Neural cell (in vitro differentiated cells): ENCODE data around the gene SV2B. TPM values are rescaled to one million over a fixed set of nuclear protein-coding genes. Genes with fewer than 3 reads are reported as not detected.

Source experiments
- H2AFZ ChIP-seq: fragments of 200-600, 300-800 bp; sonication (generic), shearing (Covaris generic); 2 replicates; pipeline ENCODE4 v1.6.0; 2014; ENCODE audit warnings: low read depth, mild to moderate bottlenecking, antibody characterized with exemption, low read length, moderate library complexity
- H3F3A ChIP-seq: fragments of 200-600 bp; shearing (Covaris generic); 2 replicates; pipeline ENCODE4 v1.6.1; 2016; ENCODE audit warnings: mild to moderate bottlenecking, moderate library complexity, mixed read lengths, antibody characterized with exemption, low read length; ENCODE audit not compliant: insufficient read depth, poor library complexity, severe bottlenecking
- H3K27ac ChIP-seq: fragments of 200-600, 300-800 bp; sonication (generic), shearing (Covaris generic); 2 replicates; pipeline ENCODE4 v1.5.1; 2014; ENCODE audit warnings: mild to moderate bottlenecking, low read length, moderate library complexity
- H3K27me3 ChIP-seq: fragments of 300-800, 200-600 bp; sonication (generic), shearing (Covaris generic); 2 replicates; pipeline ENCODE4 v1.6.0; 2014; ENCODE audit warnings: mild to moderate bottlenecking, low read depth, low read length, moderate library complexity; ENCODE audit not compliant: insufficient read depth
- H3K36me3 ChIP-seq: fragments of 300-800, 200-600 bp; sonication (generic), shearing (Covaris generic); 2 replicates; pipeline ENCODE4 v1.5.1; 2014; ENCODE audit warnings: mild to moderate bottlenecking, antibody characterized with exemption, low read length, moderate library complexity; ENCODE audit not compliant: insufficient read depth
- H3K4me2 ChIP-seq: fragments of 300-800, 200-600 bp; sonication (generic), shearing (Covaris generic); 2 replicates; pipeline ENCODE4 v1.6.0; 2014; ENCODE audit warnings: mild to moderate bottlenecking, low read length
- H3K4me3 ChIP-seq: fragments of 300-800, 200-600 bp; sonication (generic), shearing (Covaris generic); 2 replicates; pipeline ENCODE4 v1.5.1; 2014; ENCODE audit warnings: mild to moderate bottlenecking, low read length, moderate library complexity
- H3K79me2 ChIP-seq: fragments of 200-600 bp; shearing (Covaris generic); replicated peaks from 2 replicates; pipeline ENCODE4 v1.6.0; 2014; ENCODE audit warnings: mild to moderate bottlenecking, low read length, moderate library complexity; ENCODE audit not compliant: insufficient read depth
- H3K9ac ChIP-seq: fragments of 300-800, 200-600 bp; sonication (generic), shearing (Covaris generic); 2 replicates; pipeline ENCODE4 v1.6.1; 2016; ENCODE audit warnings: mild to moderate bottlenecking, low read length, mixed read lengths
- H3K9me2 ChIP-seq: fragments of 200-600 bp; shearing (Covaris generic); 2 replicates; pipeline ENCODE4 v1.6.1; 2016; ENCODE audit warnings: mild to moderate bottlenecking, low read length, mixed read lengths; ENCODE audit not compliant: insufficient read depth
- H3K9me3 ChIP-seq: fragments of 200-600, 300-800 bp; sonication (generic), shearing (Covaris generic); 2 replicates; pipeline ENCODE4 v1.6.1; 2016; ENCODE audit warnings: mild to moderate bottlenecking, mixed run types, low read length, moderate library complexity, mixed read lengths
- H4K20me1 ChIP-seq: fragments of 200-600 bp; shearing (Covaris generic); 2 replicates; pipeline ENCODE4 v1.6.1; 2016; ENCODE audit warnings: mild to moderate bottlenecking, mixed run types; ENCODE audit not compliant: insufficient read depth
- EP300 ChIP-seq: fragments of 450-650 bp; conservative IDR thresholded peaks from 2 replicates; pipeline ENCODE4 v1.6.1; 2014; ENCODE audit warnings: antibody characterized with exemption, mild to moderate bottlenecking, moderate library complexity; ENCODE audit not compliant: poor library complexity, severe bottlenecking
- EZH2 ChIP-seq: fragments of 200-600, 300-800 bp; shearing (Covaris generic), sonication (generic); IDR thresholded peaks from 2 replicates; pipeline ENCODE4 v1.6.1; 2014; ENCODE audit warnings: antibody characterized with exemption, low read length, borderline replicate concordance, mild to moderate bottlenecking; ENCODE audit not compliant: insufficient read depth, poor library complexity, severe bottlenecking
- MXI1 ChIP-seq: fragments of 450-650 bp; conservative IDR thresholded peaks from 2 replicates; pipeline ENCODE4 v1.6.1; 2014; ENCODE audit warnings: antibody characterized with exemption, mild to moderate bottlenecking; ENCODE audit not compliant: poor library complexity, severe bottlenecking
- POLR2AphosphoS5 ChIP-seq: IDR thresholded peaks from 2 replicates; pipeline ENCODE4 v1.6.1; 2012
- RAD21 ChIP-seq: fragments of 450-650 bp; conservative IDR thresholded peaks from 2 replicates; pipeline ENCODE4 v1.6.1; 2014; ENCODE audit warnings: antibody characterized with exemption, mild to moderate bottlenecking, moderate library complexity
- REST ChIP-seq: IDR thresholded peaks from 2 replicates; pipeline ENCODE4 v1.6.1; 2012; ENCODE audit warnings: borderline replicate concordance
- SMC3 ChIP-seq: fragments of 450-650 bp; conservative IDR thresholded peaks from 2 replicates; pipeline ENCODE4 v1.6.1; 2014; ENCODE audit warnings: antibody characterized with exemption, mild to moderate bottlenecking, moderate library complexity; ENCODE audit not compliant: poor library complexity
- TAF1 ChIP-seq: IDR thresholded peaks from 2 replicates; pipeline ENCODE4 v1.6.1; 2012; ENCODE audit warnings: low read depth
- polyA plus RNA-seq: library from polyadenylated mRNA; depleted of rRNA; stranded (reverse); fragments of >200 nt; gene quantifications from 2 replicates; pipeline ENCODE4 v1.2.3, GENCODE V29; 2014
- TF ChIP-seq, protein P1 (sequence below): fragments of 450-650 bp; IDR thresholded peaks from 2 replicates; pipeline ENCODE4 v1.5.1; 2014; ENCODE audit warnings: antibody characterized with exemption, mild to moderate bottlenecking, moderate library complexity; ENCODE audit not compliant: poor library complexity, severe bottlenecking

The SV2B gene
- polyA plus RNA-seq, 1 donor from 2014 or later: 0.38 TPM

- H3K79me2 ChIP-seq: no peaks in the 10 kb centered on the region
- no peak overlapping the region for H3K9ac ChIP-seq
- H2AFZ ChIP-seq: no peak overlapping the region
- H3K36me3 ChIP-seq: no peaks in the 10 kb centered on the region
- no peak overlapping the region for H3K4me3 ChIP-seq
- H3F3A ChIP-seq: no peaks in the 10 kb centered on the region
- no peak overlapping the region for H3K4me2 ChIP-seq
- H4K20me1 ChIP-seq: no peaks in the 10 kb centered on the region
- TF ChIP-seq POLR2AphosphoS5: no peak
- no peak for TF ChIP-seq EP300
- no peak for TF ChIP-seq MXI1
- no peak for TF ChIP-seq TAF1
- TF ChIP-seq RAD21: no peak
- TF ChIP-seq, protein P1, sequence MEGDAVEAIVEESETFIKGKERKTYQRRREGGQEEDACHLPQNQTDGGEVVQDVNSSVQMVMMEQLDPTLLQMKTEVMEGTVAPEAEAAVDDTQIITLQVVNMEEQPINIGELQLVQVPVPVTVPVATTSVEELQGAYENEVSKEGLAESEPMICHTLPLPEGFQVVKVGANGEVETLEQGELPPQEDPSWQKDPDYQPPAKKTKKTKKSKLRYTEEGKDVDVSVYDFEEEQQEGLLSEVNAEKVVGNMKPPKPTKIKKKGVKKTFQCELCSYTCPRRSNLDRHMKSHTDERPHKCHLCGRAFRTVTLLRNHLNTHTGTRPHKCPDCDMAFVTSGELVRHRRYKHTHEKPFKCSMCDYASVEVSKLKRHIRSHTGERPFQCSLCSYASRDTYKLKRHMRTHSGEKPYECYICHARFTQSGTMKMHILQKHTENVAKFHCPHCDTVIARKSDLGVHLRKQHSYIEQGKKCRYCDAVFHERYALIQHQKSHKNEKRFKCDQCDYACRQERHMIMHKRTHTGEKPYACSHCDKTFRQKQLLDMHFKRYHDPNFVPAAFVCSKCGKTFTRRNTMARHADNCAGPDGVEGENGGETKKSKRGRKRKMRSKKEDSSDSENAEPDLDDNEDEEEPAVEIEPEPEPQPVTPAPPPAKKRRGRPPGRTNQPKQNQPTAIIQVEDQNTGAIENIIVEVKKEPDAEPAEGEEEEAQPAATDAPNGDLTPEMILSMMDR: no peak
- no peak for TF ChIP-seq EZH2
- no peak for TF ChIP-seq SMC3
- TF ChIP-seq REST: no peak
- H3K27me3 ChIP-seq: no peaks in the 10 kb centered on the region
- H3K27ac ChIP-seq: no peak overlapping the region
- no peaks in the 10 kb centered on the region for H3K9me3 ChIP-seq
- no peaks in the 10 kb centered on the region for H3K9me2 ChIP-seq
Measured at GRCh38 chr15:91338766-91339165, 238.7 kb downstream of the SV2B start.

- Histone ChIP-seq H3K4me3 (no peak overlapping the region), H3K27ac (no peak overlapping the region)
Measured at GRCh38 chr15:91342097-91342496, 242.0 kb downstream of the SV2B start.

More at GRCh38 chr15:91342097-91342496, 242.0 kb downstream of the SV2B start:
- Histone ChIP-seq H3K4me2 (no peak overlapping the region), H3K27me3 (no peaks in the 10 kb centered on the region), H3F3A (no peaks in the 10 kb centered on the region), H3K9me2 (no peaks in the 10 kb centered on the region), H3K79me2 (no peaks in the 10 kb centered on the region), H2AFZ (no peak overlapping the region), H3K9ac (no peak overlapping the region), H4K20me1 (no peaks in the 10 kb centered on the region), H3K9me3 (no peaks in the 10 kb centered on the region), H3K36me3 (no peaks in the 10 kb centered on the region)
- TF ChIP-seq EP300: no peak
- TF ChIP-seq MXI1: no peak
- TF ChIP-seq RAD21: no peak
- no peak for TF ChIP-seq EZH2
- no peak for TF ChIP-seq POLR2AphosphoS5
- TF ChIP-seq, protein P1: no peak
- no peak for TF ChIP-seq TAF1
- TF ChIP-seq REST: no peak
- TF ChIP-seq SMC3: no peak
